HepG2 (cell line): ENCODE data around the gene SPDYE16.
"Not testable (repeated sequence)": the region's sequence is repeated elsewhere in the genome, so short reads cannot be mapped to it uniquely, and the experiment has no call there.

Experiments
- CCAR2 ChIP-seq: fragments of 200-400 bp; formaldehyde crosslinking; optimal IDR thresholded peaks from 2 replicates; pipeline ENCODE3; 2018; ENCODE audit warnings: low read depth, mild to moderate bottlenecking, low read length, moderate library complexity
- CEBPB ChIP-seq: IDR thresholded peaks from 2 replicates; pipeline ENCODE4 v1.6.1; 2011; ENCODE audit warnings: low read depth, low read length, improper control_type of control experiment, borderline replicate concordance
- DNMT1 ChIP-seq: sonication (generic); formaldehyde crosslinking; IDR thresholded peaks from 2 replicates; pipeline ENCODE4 v1.5.1; 2020; ENCODE audit warnings: mild to moderate bottlenecking, missing genetic modification reagents
- JUN ChIP-seq: sonication (generic); formaldehyde crosslinking; IDR thresholded peaks from 2 replicates; pipeline ENCODE4 v1.4.0; 2020; ENCODE audit warnings: mild to moderate bottlenecking, missing genetic modification reagents
- POLR2A ChIP-seq, 2 experiments: IDR thresholded peaks; 2 replicates each; pipeline ENCODE4 v1.6.1; 2011; ENCODE audit warnings: low read depth in 2 of 2, low read length in 2 of 2, mild to moderate bottlenecking in 1 of 2, moderate library complexity in 1 of 2; ENCODE audit not compliant: insufficient read depth in 1 of 2
- RARA ChIP-seq: IDR thresholded peaks from 2 replicates; pipeline ENCODE4 v1.6.1; 2016; ENCODE audit warnings: missing genetic modification reagents, missing compliant biosample characterization
- SRY ChIP-seq: sonication (generic); formaldehyde crosslinking; IDR thresholded peaks from 2 replicates; pipeline ENCODE4 v1.8.0; 2022; ENCODE audit warnings: mild to moderate bottlenecking, missing genetic modification reagents
- TAF15 ChIP-seq: fragments of 200-400 bp; formaldehyde crosslinking; IDR thresholded peaks from one replicate; pipeline ENCODE4 v1.6.1; 2018; ENCODE audit warnings: mild to moderate bottlenecking, low read depth, low read length; ENCODE audit not compliant: poor library complexity, severe bottlenecking
- ZNF782 ChIP-seq: sonication (generic); formaldehyde crosslinking; IDR thresholded peaks from 2 replicates; pipeline ENCODE4 v1.4.0; 2020; ENCODE audit warnings: missing genetic modification reagents, mild to moderate bottlenecking, borderline replicate concordance
- ZZZ3 ChIP-seq: sonication (generic); formaldehyde crosslinking; IDR thresholded peaks from 2 replicates; pipeline ENCODE4 v1.4.0; 2020; ENCODE audit warnings: missing genetic modification reagents, mild to moderate bottlenecking, borderline replicate concordance

DNA sequence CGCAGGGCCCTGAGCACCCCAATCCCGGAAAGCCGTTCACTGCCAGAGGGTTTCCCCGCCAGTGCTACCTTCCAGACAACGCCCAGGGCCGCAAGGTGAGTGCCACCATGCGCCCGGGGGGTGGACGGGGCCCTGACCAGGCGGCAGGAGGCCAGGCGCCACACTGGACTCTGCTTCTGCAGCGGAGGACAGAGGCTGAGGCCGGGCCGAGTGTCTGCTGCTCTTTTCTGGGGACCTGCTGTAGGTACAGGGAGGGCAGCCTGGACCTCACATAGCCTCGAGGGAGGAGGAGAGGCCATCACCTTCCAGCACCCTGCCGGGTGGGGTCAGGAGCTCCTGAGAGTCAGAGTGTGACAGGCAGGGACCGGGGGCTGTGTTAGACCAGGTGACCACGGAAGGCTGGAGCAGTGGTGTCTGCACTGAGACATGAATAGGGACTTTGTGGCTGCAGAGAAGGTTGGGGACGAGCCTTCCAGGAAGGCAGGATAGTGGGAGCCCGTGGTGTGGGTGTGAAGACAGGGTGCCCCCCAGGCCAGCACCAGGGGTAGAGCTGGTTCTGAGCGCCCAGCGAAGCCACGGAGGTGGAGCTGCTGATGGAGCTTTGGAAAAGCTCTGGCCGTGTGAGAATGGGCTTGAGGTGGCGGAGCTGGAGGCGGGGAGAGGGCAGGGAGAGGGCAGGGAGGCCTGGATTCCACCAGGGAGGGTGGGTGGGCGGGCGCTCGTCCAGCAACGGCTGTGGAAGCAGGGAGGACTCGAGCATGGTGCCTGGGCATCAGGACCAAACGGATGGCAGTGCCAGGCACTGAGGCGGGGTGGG lies 38.5 kb downstream of the SPDYE16 start:
- TF ChIP-seq ZZZ3 (CRISPR knock-in tag); TAF15; POLR2A (IDR thresholded peaks at IDR 0.05; ENCODE audit: insufficient read depth in 1 of 2, low read depth in 2 of 2, low read length in 2 of 2); DNMT1; CEBPB; SRY (CRISPR knock-in tag); ZNF782 (CRISPR knock-in tag); JUN; RARA (CRISPR knock-in tag); CCAR2: not testable (repeated sequence)
